AG04449 (cell line): ENCODE measurements around the gene TBC1D2.

Experiments
- CTCF ChIA-PET: fragments of 350-600 bp; formaldehyde crosslinking; extraction: SDS; loops from one replicate; lab custom pipeline; 2021; ENCODE audit warnings: antibody characterized with exemption; lab: Yijun Ruan, JAX
- POLR2A ChIA-PET: fragments of 400-600, 350-600 bp; formaldehyde crosslinking; extraction: SDS; loops from one replicate; lab custom pipeline; 2020; ENCODE audit warnings: antibody characterized with exemption, inconsistent platforms; lab: Yijun Ruan, JAX
- DNase-seq: peaks from one replicate; pipeline ENCODE4 v3.0.0-alpha.2; 2010; ENCODE audit warnings: low read depth, low spot score
- H3K4me3 ChIP-seq: 2 replicates; pipeline ENCODE4 v1.5.1; 2011; ENCODE audit warnings: low read depth, mild to moderate bottlenecking, control low read depth, low read length
- TF ChIP-seq, protein P1 (sequence below): IDR thresholded peaks from one replicate; pipeline ENCODE4 v1.5.1; 2011; ENCODE audit warnings: mild to moderate bottlenecking, moderate library complexity, low read length, control low read depth, inconsistent platforms; ENCODE audit not compliant: insufficient read depth; ENCODE audit errors: missing control alignments

Gene TBC1D2

GRCh38 chr9:98249771-98250170 is 5.7 kb downstream of the TBC1D2 start:
- ChIA-PET POLR2A (no interaction called here), CTCF (interaction anchor here (0.7 to 1.1 kb wide), 4 partner anchors 15 to 327 kb away, joined by 3 to 5 read pairs (median 3); no protein-coding TSS in a partner anchor)
- no peak overlapping the region for H3K4me3 ChIP-seq
- TF ChIP-seq, protein P1, sequence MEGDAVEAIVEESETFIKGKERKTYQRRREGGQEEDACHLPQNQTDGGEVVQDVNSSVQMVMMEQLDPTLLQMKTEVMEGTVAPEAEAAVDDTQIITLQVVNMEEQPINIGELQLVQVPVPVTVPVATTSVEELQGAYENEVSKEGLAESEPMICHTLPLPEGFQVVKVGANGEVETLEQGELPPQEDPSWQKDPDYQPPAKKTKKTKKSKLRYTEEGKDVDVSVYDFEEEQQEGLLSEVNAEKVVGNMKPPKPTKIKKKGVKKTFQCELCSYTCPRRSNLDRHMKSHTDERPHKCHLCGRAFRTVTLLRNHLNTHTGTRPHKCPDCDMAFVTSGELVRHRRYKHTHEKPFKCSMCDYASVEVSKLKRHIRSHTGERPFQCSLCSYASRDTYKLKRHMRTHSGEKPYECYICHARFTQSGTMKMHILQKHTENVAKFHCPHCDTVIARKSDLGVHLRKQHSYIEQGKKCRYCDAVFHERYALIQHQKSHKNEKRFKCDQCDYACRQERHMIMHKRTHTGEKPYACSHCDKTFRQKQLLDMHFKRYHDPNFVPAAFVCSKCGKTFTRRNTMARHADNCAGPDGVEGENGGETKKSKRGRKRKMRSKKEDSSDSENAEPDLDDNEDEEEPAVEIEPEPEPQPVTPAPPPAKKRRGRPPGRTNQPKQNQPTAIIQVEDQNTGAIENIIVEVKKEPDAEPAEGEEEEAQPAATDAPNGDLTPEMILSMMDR: no peak
- no peak for DNase-seq

GRCh38 chr9:98248737-98249474 is 6.5 kb downstream of the TBC1D2 start:
- TF ChIP-seq, protein P1: no peak
- no peak overlapping the region for H3K4me3 ChIP-seq
- POLR2A ChIA-PET: interaction anchor here (1.0 kb wide), 1 partner anchor 25 kb away, joined by 6 read pairs; no protein-coding TSS in a partner anchor
- CTCF ChIA-PET: interaction anchor here (1.1 to 1.6 kb wide), 4 partner anchors 10 to 67 kb away, joined by 3 to 6 read pairs (median 4); no protein-coding TSS in a partner anchor
- peak; percentile 93 for DNase-seq

DNA sequence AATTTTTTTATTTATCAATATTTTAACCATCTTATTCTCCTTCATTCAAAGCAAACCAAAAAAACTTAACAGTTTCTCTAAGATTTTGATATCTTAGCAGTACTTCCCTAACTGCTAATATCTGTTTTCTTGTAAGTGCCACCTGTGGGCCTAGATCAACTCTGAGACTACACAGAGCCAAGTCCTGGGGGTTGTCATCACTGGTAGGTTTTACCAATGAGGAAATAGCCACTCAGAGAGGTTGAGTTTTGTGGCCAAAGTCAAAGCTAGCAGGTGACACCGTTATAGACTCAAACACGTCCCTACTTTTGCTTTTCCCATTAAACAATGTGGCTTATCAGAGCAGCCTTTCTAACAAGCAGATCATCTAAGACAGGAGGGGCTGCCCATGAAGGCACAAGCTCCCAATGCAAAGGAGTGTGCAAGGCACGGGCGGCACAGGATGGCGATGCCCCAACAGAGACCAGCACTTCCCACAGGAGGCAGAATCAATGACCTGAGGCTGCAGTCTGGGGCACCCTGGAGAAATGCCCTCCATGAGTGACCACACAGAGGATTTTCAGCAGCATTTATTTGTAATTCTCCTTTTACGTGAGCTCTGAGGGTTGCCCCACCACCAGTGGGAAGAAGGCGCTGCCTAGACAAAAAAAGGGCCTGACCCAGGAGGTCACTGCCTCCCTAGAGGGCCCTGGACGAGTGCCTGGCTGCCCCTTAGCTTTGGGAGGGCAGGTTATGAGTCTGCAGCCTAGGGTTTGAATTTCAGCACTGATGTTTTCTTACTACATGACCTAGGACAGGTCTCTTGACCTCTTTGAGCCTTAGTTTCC is 7.4 kb downstream of the TBC1D2 start:
- H3K4me3 ChIP-seq: no peak overlapping the region
- DNase-seq: no peak
- ChIA-PET CTCF (interaction anchor here (1.1 to 1.6 kb wide), 4 partner anchors 10 to 67 kb away, joined by 3 to 6 read pairs (median 4); no protein-coding TSS in a partner anchor), POLR2A (interaction anchor here (1.0 kb wide), 1 partner anchor 24 kb away, joined by 6 read pairs; no protein-coding TSS in a partner anchor)
- TF ChIP-seq, protein P1: no peak

DNA sequence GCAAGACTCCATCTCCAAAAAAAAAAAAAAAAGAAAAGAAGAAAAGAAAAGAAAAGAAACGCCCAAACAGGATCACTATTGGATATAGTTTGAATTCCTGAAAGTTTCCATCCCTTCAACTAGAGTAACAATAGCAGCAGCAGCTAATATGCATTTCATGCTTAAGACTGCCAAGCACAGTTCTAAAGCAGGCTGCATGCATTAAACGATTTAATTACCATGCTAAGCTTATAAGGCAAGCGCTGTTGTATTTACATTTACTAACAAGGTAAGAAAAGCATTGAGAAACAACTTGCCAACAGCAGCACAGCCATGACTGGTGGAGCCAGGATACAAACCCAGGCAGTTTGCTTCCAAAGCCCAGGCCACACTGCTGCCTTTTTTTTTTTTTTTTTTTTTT is 13.0 kb downstream of the TBC1D2 start:
- ChIA-PET CTCF (interaction anchor here (1.1 to 2.0 kb wide), 6 partner anchors 13 to 319 kb away, joined by 3 to 7 read pairs (median 4); partner anchors contain the start of gene TBC1D2), POLR2A (no interaction called here)
- H3K4me3 ChIP-seq: no peak overlapping the region
- TF ChIP-seq, protein P1: no peak
- DNase-seq: no peak

DNA sequence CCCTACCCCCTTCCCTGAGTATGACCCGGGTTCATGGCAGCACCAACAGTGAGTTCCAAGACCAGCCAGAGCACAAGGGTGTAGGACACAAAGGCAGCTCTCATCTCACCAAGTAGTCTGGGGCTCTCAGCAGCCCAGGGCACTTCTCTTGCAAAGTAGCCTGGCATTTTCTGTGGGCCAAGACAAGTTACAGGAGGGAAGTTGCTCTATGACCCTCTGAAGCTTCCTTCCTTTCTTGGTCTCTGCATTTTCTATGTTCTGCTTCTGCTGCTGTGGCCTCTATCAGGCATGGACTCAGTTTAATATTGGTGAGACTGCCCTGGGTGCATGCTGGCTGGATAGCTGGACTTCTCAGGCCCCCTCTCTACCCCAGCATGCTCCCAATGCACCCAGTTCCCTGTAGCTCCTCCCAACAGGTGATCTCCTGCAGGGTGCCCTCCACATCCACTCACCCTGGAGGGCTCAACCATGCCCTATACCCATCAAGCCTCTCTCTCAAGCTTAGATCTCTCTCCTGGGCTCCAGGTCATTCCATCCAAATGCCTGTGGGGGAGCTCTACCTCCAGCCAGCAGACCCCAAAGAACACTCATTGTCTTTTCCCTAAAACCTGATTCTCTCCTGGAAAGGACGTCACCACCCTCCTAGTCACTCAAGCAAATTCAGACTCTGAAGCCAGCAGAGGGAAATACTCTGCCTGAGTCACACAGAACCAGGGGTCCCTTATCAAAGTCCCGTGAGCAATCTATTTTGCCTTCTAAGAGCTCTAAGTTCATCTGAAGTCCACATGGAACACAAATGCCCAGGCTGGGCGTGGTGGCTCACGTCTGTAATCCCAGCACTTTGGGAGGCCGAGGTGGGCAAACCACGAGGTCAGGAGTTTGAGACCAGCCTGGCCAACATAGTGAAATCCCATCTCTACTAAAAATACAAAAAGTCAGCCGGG is 13.8 kb downstream of the TBC1D2 start:
- POLR2A ChIA-PET: no interaction called here

More for the DNA sequence above, 13.8 kb downstream of the TBC1D2 start:
- CTCF ChIA-PET: interaction anchor here (0.6 to 2.0 kb wide), 11 partner anchors 9 to 703 kb away, joined by 3 to 7 read pairs (median 4); partner anchors contain the start of gene TBC1D2
- no peak overlapping the region for H3K4me3 ChIP-seq
- TF ChIP-seq, protein P1: no peak
- DNase-seq: no peak
